22Rv1 (cell line): Measurements from ENCODE around the gene CORO2B.

Experiments used
- ZFX ChIP-seq: fragments of 450-650 bp; IDR thresholded peaks from 2 replicates; pipeline ENCODE4 v1.6.1; 2017; ENCODE audit warnings: antibody characterized with exemption, borderline replicate concordance
- TF ChIP-seq, protein P1 (sequence below): fragments of 450-650 bp; IDR thresholded peaks from 2 replicates; pipeline ENCODE4 v1.5.1; 2017; ENCODE audit warnings: mild to moderate bottlenecking

DNA sequence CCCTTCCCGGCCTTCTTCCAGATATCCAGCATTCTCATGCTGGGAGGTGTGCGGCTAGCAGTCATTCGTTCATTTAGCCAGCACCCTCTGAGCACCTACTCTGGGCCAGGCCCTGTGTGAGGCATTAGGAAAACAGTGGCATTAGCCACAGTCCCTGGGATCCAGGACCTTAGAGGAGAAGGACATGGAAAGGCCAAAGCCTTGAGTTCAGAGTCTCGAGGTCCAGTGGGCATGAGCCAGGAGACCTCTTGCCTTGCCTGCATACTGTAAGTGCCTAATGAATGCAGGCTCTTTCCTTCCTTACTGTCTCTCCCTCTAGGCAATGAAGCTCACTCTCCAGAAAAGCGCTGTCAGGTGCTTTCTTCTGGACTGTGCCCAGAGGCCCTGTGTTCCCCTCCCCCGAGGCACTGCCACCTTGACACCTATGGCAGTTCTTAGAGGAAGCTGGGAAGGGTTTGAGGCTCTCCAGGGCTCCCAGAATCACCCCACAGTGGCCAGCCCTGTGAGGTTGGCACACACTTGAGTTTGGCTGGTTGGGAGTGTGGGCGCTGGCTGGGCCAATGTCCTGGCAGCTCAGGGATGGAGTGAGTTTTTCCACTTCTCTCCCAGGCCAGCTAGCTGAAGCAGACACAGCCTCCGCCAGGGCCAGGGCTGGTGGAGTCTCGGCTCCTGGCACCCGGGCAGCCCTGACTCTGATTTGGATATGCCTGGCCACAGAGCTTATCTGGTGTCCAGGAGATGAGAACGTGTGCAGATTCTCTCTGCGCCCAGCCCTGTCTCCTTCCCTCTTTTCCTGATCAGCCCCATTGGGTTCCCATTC, 5.4 kb downstream of the CORO2B start:
- TF ChIP-seq, protein P1, sequence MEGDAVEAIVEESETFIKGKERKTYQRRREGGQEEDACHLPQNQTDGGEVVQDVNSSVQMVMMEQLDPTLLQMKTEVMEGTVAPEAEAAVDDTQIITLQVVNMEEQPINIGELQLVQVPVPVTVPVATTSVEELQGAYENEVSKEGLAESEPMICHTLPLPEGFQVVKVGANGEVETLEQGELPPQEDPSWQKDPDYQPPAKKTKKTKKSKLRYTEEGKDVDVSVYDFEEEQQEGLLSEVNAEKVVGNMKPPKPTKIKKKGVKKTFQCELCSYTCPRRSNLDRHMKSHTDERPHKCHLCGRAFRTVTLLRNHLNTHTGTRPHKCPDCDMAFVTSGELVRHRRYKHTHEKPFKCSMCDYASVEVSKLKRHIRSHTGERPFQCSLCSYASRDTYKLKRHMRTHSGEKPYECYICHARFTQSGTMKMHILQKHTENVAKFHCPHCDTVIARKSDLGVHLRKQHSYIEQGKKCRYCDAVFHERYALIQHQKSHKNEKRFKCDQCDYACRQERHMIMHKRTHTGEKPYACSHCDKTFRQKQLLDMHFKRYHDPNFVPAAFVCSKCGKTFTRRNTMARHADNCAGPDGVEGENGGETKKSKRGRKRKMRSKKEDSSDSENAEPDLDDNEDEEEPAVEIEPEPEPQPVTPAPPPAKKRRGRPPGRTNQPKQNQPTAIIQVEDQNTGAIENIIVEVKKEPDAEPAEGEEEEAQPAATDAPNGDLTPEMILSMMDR, result no peak
- TF ChIP-seq ZFX, result no peak
